ENCODE results near the gene TPPP2. TPM values are rescaled to one million over a fixed set of nuclear protein-coding genes. Genes with fewer than 3 reads are reported as not detected.
A peak's percentile ranks its signal among the peaks of the same experiment; 100 is the strongest.

Gene TPPP2
- total RNA-seq, 4 donors from 2014 or later, result not detected

GRCh38 chr14:20997115-20997514 is 32.9 kb upstream of the TPPP2 start:
- Histone ChIP-seq H3K4me1 (peaks cover 0 to 5% (median 0%) of the 10 kb centered on the region in 3 donors), H3K27ac (no peak overlapping the region), H3K36me3 (peaks cover 8 to 57% of the 10 kb centered on the region in 2 donors), H3K4me3 (no peak overlapping the region), H3K27me3 (no peaks in the 10 kb centered on the region), H3K9me3 (no peaks in the 10 kb centered on the region)
- TF ChIP-seq EP300 (IDR thresholded peaks at IDR 0.05) (no peak), POLR2AphosphoS5 (IDR thresholded peaks at IDR 0.05) (no peak), CTCF (IDR thresholded peaks at IDR 0.05) (no peak), POLR2A (IDR thresholded peaks at IDR 0.05) (no peak)
- no peak for ATAC-seq
- 44 to 45% methylated on average over 4 of the region's 4 CpGs for WGBS, 2 donors (ENCODE audit: low coverage in 1 of 2)

GRCh38 chr14:20997564-20997963 is 32.5 kb upstream of the TPPP2 start:
- ATAC-seq, result no peak
- no peaks in the 10 kb centered on the region for H3K27me3 ChIP-seq
- peaks cover 8 to 52% of the 10 kb centered on the region in 2 donors for H3K36me3 ChIP-seq
- TF ChIP-seq POLR2A (IDR thresholded peaks at IDR 0.05) (no peak), EP300 (IDR thresholded peaks at IDR 0.05) (no peak), POLR2AphosphoS5 (IDR thresholded peaks at IDR 0.05) (no peak), CTCF (IDR thresholded peaks at IDR 0.05) (no peak)
- H3K9me3 ChIP-seq, result no peaks in the 10 kb centered on the region
- peaks cover 0 to under 1% (median 0%) of the 10 kb centered on the region in 3 donors for H3K4me1 ChIP-seq
- H3K4me3 ChIP-seq, result no peak overlapping the region
- 65 to 79% methylated on average over 6 of the region's 6 CpGs for WGBS, 2 donors (ENCODE audit: low coverage in 1 of 2)
- no peak overlapping the region for H3K27ac ChIP-seq

- Histone ChIP-seq H3K9me3 (no peaks in the 10 kb centered on the region), H3K27me3 (no peaks in the 10 kb centered on the region), H3K36me3 (peaks cover 8 to 46% of the 10 kb centered on the region in 2 donors), H3K4me3 (no peak overlapping the region), H3K4me1 (no peaks in the 10 kb centered on the region), H3K27ac (no peak overlapping the region)
- TF ChIP-seq CTCF (IDR thresholded peaks at IDR 0.05) (no peak), POLR2AphosphoS5 (IDR thresholded peaks at IDR 0.05) (no peak), POLR2A (IDR thresholded peaks at IDR 0.05) (no peak), EP300 (IDR thresholded peaks at IDR 0.05) (no peak)
- no peak for ATAC-seq
- WGBS, 2 donors (ENCODE audit: low coverage in 1 of 2), result 54 to 80% methylated on average over 1 to 3 of the region's 3 CpGs
These were observed 31.9 kb upstream of the TPPP2 start for GRCh38 chr14:20998139-20998538.

- Histone ChIP-seq H3K4me1 (no peaks in the 10 kb centered on the region), H3K27me3 (no peaks in the 10 kb centered on the region), H3K27ac (no peak within 1 kb of the TSS), H3K4me3 (no peak within 1 kb of the TSS), H3K9me3 (no peaks in the 10 kb centered on the region), H3K36me3 (peaks cover 8 to 40% of the 10 kb centered on the region in 2 donors)
- WGBS, 2 donors (ENCODE audit: low coverage in 1 of 2), result 27 to 28% methylated on average over 4 to 6 of the region's 6 CpGs
- TF ChIP-seq POLR2A (IDR thresholded peaks at IDR 0.05) (no peak), CTCF (IDR thresholded peaks at IDR 0.05) (no peak), POLR2AphosphoS5 (IDR thresholded peaks at IDR 0.05) (no peak), EP300 (IDR thresholded peaks at IDR 0.05) (no peak)
- ATAC-seq, result peak; percentile 85
These were observed 31.2 kb upstream of the TPPP2 start, which contains the start of gene SLC39A2 for GRCh38 chr14:20998674-20999366. Gene SLC39A2 (plus strand): TSS chr14:20999293. CDS start chr14:20999447, 154 bp downstream.

- Histone ChIP-seq H3K36me3 (peaks cover 8 to 32% of the 10 kb centered on the region in 2 donors), H3K27ac (no peak overlapping the region), H3K9me3 (no peaks in the 10 kb centered on the region), H3K4me3 (no peak overlapping the region), H3K27me3 (no peaks in the 10 kb centered on the region), H3K4me1 (no peaks in the 10 kb centered on the region)
- ATAC-seq, result no peak
- 90 to 92% methylated on average over 3 to 4 of the region's 4 CpGs for WGBS, 2 donors (ENCODE audit: low coverage in 1 of 2)
- TF ChIP-seq EP300 (IDR thresholded peaks at IDR 0.05) (no peak), POLR2AphosphoS5 (IDR thresholded peaks at IDR 0.05) (no peak), POLR2A (IDR thresholded peaks at IDR 0.05) (no peak), CTCF (IDR thresholded peaks at IDR 0.05) (no peak)
These were observed 30.4 kb upstream of the TPPP2 start for GRCh38 chr14:20999591-20999990.

All from gastroesophageal sphincter (tissue), 4 donors.